HEK293 (cell line): ENCODE measurements around the gene TET2.

Source experiments
- CTCF ChIA-PET: fragments of 350-600 bp; formaldehyde crosslinking; extraction: SDS; loops from one replicate; lab custom pipeline; 2021; ENCODE audit warnings: antibody characterized with exemption; lab: Yijun Ruan, JAX
- POLR2A ChIA-PET: fragments of 300-600 bp; formaldehyde crosslinking; extraction: SDS; loops from one replicate; lab custom pipeline; 2020; ENCODE audit warnings: antibody characterized with exemption, inconsistent platforms; lab: Yijun Ruan, JAX
- H3K27ac ChIP-seq: fragments of 200-500 bp; sonication (Bioruptor generic); 2 replicates; pipeline ENCODE4 v1.5.1; 2014; ENCODE audit warnings: low read depth, low read length, control low read depth, inconsistent platforms; ENCODE audit errors: extremely low read depth
- H3K36me3 ChIP-seq, 2 experiments: fragments of 200-500 bp in 1 of 2; sonication (Bioruptor generic) in 1 of 2; 1 replicate in 1 of 2; 2 replicates in 1 of 2; pipeline ENCODE4 v1.5.1; 2014 to 2017; ENCODE audit warnings: inconsistent platforms in 2 of 2, low read length in 2 of 2; ENCODE audit not compliant: control insufficient read depth in 2 of 2, insufficient read depth in 1 of 2
- H3K4me1 ChIP-seq: fragments of 200-500 bp; sonication (Bioruptor generic); 2 replicates; pipeline ENCODE4 v1.5.1; 2014; ENCODE audit warnings: mild to moderate bottlenecking, low read length, inconsistent platforms; ENCODE audit not compliant: control insufficient read depth, insufficient read depth
- H3K4me3 ChIP-seq: 2 replicates; pipeline ENCODE4 v1.5.1; 2011; ENCODE audit warnings: low read depth, mild to moderate bottlenecking, control low read depth, low read length, moderate library complexity
- H3K9me3 ChIP-seq: fragments of 200-500 bp; sonication (Bioruptor generic); 2 replicates; pipeline ENCODE4 v1.5.1; 2014; ENCODE audit warnings: low read depth, low read length, inconsistent platforms; ENCODE audit not compliant: control insufficient read depth, insufficient read depth
- GLIS2 ChIP-seq: fragments of 450-650 bp; formaldehyde crosslinking; IDR thresholded peaks from 2 replicates; pipeline ENCODE4 v1.5.1; 2016; ENCODE audit warnings: missing biosample characterization, missing genetic modification characterization
- IKZF3 ChIP-seq: fragments of 450-650 bp; IDR thresholded peaks from 2 replicates; pipeline ENCODE4 v1.5.0; 2018; ENCODE audit warnings: missing biosample characterization, mild to moderate bottlenecking, missing genetic modification characterization, moderate library complexity
- KLF9 ChIP-seq: fragments of 450-650 bp; formaldehyde crosslinking; IDR thresholded peaks from 2 replicates; pipeline ENCODE4 v1.5.1; 2016; ENCODE audit warnings: missing biosample characterization, missing genetic modification characterization, low read depth
- REPIN1 ChIP-seq: fragments of 450-650 bp; formaldehyde crosslinking; IDR thresholded peaks from 2 replicates; pipeline ENCODE4 v1.5.1; 2017; ENCODE audit warnings: missing biosample characterization, missing genetic modification characterization, low read depth
- SCRT1 ChIP-seq: fragments of 450-650 bp; formaldehyde crosslinking; IDR thresholded peaks from 2 replicates; pipeline ENCODE4 v1.5.1; 2016; ENCODE audit warnings: missing biosample characterization, missing genetic modification characterization, borderline replicate concordance
- ZBTB21 ChIP-seq: fragments of 450-650 bp; formaldehyde crosslinking; IDR thresholded peaks from 2 replicates; pipeline ENCODE4 v1.5.1; 2017; ENCODE audit warnings: missing biosample characterization, missing genetic modification characterization
- ZBTB44 ChIP-seq: fragments of 450-650 bp; IDR thresholded peaks from 2 replicates; pipeline ENCODE4 v1.5.1; 2018; ENCODE audit warnings: missing biosample characterization, mild to moderate bottlenecking, missing genetic modification characterization
- ZNF112 ChIP-seq: fragments of 450-650 bp; formaldehyde crosslinking; IDR thresholded peaks from 2 replicates; pipeline ENCODE4 v1.5.0; 2017; ENCODE audit warnings: missing biosample characterization, missing genetic modification characterization
- ZNF132 ChIP-seq: fragments of 450-650 bp; formaldehyde crosslinking; IDR thresholded peaks from 2 replicates; pipeline ENCODE4 v1.5.1; 2017; ENCODE audit warnings: missing biosample characterization, missing genetic modification characterization, borderline replicate concordance
- ZNF133 ChIP-seq: fragments of 450-650 bp; formaldehyde crosslinking; IDR thresholded peaks from 2 replicates; pipeline ENCODE4 v1.5.1; 2016; ENCODE audit warnings: missing biosample characterization, missing genetic modification characterization
- ZNF138 ChIP-seq: fragments of 450-650 bp; formaldehyde crosslinking; IDR thresholded peaks from 2 replicates; pipeline ENCODE4 v1.5.1; 2016; ENCODE audit warnings: missing biosample characterization, missing genetic modification characterization, borderline replicate concordance
- ZNF146 ChIP-seq: fragments of 450-650 bp; formaldehyde crosslinking; IDR thresholded peaks from 2 replicates; pipeline ENCODE4 v1.5.1; 2016; ENCODE audit warnings: missing biosample characterization, missing genetic modification characterization
- ZNF221 ChIP-seq: fragments of 450-650 bp; formaldehyde crosslinking; IDR thresholded peaks from 2 replicates; pipeline ENCODE4 v1.5.1; 2017; ENCODE audit warnings: missing biosample characterization, missing genetic modification characterization, borderline replicate concordance
- ZNF341 ChIP-seq: fragments of 450-650 bp; formaldehyde crosslinking; IDR thresholded peaks from 2 replicates; pipeline ENCODE4; 2016; ENCODE audit warnings: low read depth, missing biosample characterization, missing genetic modification characterization
- ZNF350 ChIP-seq: fragments of 450-650 bp; formaldehyde crosslinking; IDR thresholded peaks from 2 replicates; pipeline ENCODE4 v1.5.0; 2017; ENCODE audit warnings: missing biosample characterization, mild to moderate bottlenecking, missing genetic modification characterization
- ZNF529 ChIP-seq: fragments of 450-650 bp; formaldehyde crosslinking; IDR thresholded peaks from 2 replicates; pipeline ENCODE4 v1.5.1; 2017; ENCODE audit warnings: missing genetic modification characterization, missing biosample characterization; ENCODE audit not compliant: insufficient replicate concordance
- ZNF555 ChIP-seq: fragments of 450-650 bp; formaldehyde crosslinking; conservative IDR thresholded peaks from 2 replicates; pipeline ENCODE4 v1.5.1; 2017; ENCODE audit warnings: missing biosample characterization, mild to moderate bottlenecking, missing genetic modification characterization, inconsistent platforms
- ZNF558 ChIP-seq: fragments of 450-650 bp; formaldehyde crosslinking; IDR thresholded peaks from 2 replicates; pipeline ENCODE4 v1.5.1; 2016; ENCODE audit warnings: missing biosample characterization, missing genetic modification characterization
- ZNF571 ChIP-seq: fragments of 450-650 bp; formaldehyde crosslinking; IDR thresholded peaks from 2 replicates; pipeline ENCODE4 v1.5.0; 2017; ENCODE audit warnings: missing biosample characterization, missing genetic modification characterization
- ZNF670 ChIP-seq: fragments of 450-650 bp; formaldehyde crosslinking; IDR thresholded peaks from 2 replicates; pipeline ENCODE4 v1.5.1; 2016; ENCODE audit warnings: missing biosample characterization, missing genetic modification characterization, low read depth
- ZNF792 ChIP-seq: fragments of 450-650 bp; formaldehyde crosslinking; IDR thresholded peaks from 2 replicates; pipeline ENCODE4 v1.5.1; 2016; ENCODE audit warnings: missing biosample characterization, missing genetic modification characterization
- ZNF837 ChIP-seq: fragments of 450-650 bp; formaldehyde crosslinking; IDR thresholded peaks from 2 replicates; pipeline ENCODE4 v1.5.1; 2016; ENCODE audit warnings: missing biosample characterization, missing genetic modification characterization
- ZSCAN23 ChIP-seq: fragments of 450-650 bp; formaldehyde crosslinking; IDR thresholded peaks from 2 replicates; pipeline ENCODE4 v1.5.1; 2016; ENCODE audit warnings: missing biosample characterization, missing genetic modification characterization
- TF ChIP-seq, protein P1 (sequence below): sonication (generic); formaldehyde crosslinking; IDR thresholded peaks from 2 replicates; pipeline ENCODE4 v1.8.1; 2022; ENCODE audit warnings: mild to moderate bottlenecking, moderate library complexity, missing genetic modification reagents
- TF ChIP-seq, protein P2 (sequence below): fragments of 450-650 bp; formaldehyde crosslinking; IDR thresholded peaks from 2 replicates; pipeline ENCODE4 v1.5.1; 2016; ENCODE audit warnings: missing biosample characterization, missing genetic modification characterization

TET2 gene

DNA sequence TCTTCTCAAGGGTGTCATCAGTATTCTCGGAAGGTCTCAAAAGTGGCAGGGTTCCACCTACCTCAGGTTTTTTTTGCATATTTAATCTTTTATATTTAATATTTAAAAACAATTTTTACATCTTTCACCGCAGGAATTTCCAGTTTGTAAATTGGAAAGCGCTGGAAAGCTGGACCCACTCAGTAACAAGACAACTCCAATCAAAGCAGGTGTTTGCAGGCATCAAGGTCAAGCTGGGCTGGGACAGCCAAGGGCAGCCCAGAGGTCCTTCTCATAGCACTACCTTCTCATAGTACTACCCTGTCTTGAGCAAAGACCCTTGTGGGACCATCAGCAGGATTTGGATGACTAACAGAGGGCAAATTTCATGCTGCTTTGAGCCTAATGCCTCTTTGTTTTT is 160.1 kb downstream of the TET2 start:
- no peaks in the 10 kb centered on the region for H3K9me3 ChIP-seq
- TF ChIP-seq ZNF133: no peak
- TF ChIP-seq ZNF670 (tag by site-specific recombination): no peak
- TF ChIP-seq ZBTB21: no peak
- no peak for TF ChIP-seq ZNF341
- TF ChIP-seq ZNF112: no peak
- TF ChIP-seq SCRT1 (tag by site-specific recombination): no peak
- no peak for TF ChIP-seq ZNF221 (tag by site-specific recombination)
- TF ChIP-seq GLIS2 (tag by site-specific recombination): no peak
- TF ChIP-seq ZNF529 (tag by site-specific recombination): no peak
- TF ChIP-seq ZNF132: no peak
- no peak for TF ChIP-seq ZNF792 (tag by site-specific recombination)
- no peak for TF ChIP-seq ZNF350 (tag by site-specific recombination)
- TF ChIP-seq, protein P1, sequence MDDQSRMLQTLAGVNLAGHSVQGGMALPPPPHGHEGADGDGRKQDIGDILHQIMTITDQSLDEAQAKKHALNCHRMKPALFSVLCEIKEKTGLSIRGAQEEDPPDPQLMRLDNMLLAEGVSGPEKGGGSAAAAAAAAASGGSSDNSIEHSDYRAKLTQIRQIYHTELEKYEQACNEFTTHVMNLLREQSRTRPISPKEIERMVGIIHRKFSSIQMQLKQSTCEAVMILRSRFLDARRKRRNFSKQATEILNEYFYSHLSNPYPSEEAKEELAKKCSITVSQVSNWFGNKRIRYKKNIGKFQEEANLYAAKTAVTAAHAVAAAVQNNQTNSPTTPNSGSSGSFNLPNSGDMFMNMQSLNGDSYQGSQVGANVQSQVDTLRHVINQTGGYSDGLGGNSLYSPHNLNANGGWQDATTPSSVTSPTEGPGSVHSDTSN (CRISPR knock-in tag): no peak
- no peak for TF ChIP-seq ZNF837 (tag by site-specific recombination)
- TF ChIP-seq, all 188 proteins: peak for 0
- H3K27ac ChIP-seq: no peak overlapping the region
- ChIA-PET CTCF (no interaction called here), POLR2A (no interaction called here)
- H3K4me1 ChIP-seq: no peaks in the 10 kb centered on the region
- no peak overlapping the region for H3K4me3 ChIP-seq
- H3K36me3 ChIP-seq: no peaks in the 10 kb centered on the region

DNA sequence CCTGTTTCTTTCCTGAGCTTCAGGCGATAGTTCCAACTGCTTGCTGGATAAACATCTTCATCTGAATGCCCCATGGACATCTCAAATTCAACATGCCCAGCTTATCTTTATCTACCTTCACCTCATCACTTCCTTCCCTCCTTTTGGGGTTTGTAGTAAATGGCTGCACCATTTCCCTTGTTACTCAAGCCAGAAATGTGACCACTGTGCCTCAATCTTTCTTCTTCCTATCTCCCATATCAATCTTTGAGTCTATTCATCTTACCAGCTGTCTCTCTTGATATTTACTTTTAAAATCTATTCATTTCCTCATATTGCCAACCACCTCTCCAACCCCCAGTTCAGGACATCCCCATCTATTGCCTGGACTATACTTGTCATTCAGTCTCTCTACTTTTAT is 171.8 kb downstream of the TET2 start:
- Histone ChIP-seq H3K4me3 (no peak overlapping the region), H3K4me1 (no peaks in the 10 kb centered on the region), H3K9me3 (no peaks in the 10 kb centered on the region), H3K36me3 (no peaks in the 10 kb centered on the region), H3K27ac (no peak overlapping the region)
- TF ChIP-seq ZNF792 (tag by site-specific recombination): no peak
- TF ChIP-seq IKZF3 (tag by site-specific recombination): no peak
- ChIA-PET CTCF (no interaction called here), POLR2A (no interaction called here)

- Histone ChIP-seq H3K36me3 (no peaks in the 10 kb centered on the region), H3K4me1 (no peaks in the 10 kb centered on the region), H3K9me3 (no peaks in the 10 kb centered on the region), H3K27ac (no peak overlapping the region), H3K4me3 (no peak overlapping the region)
- ChIA-PET POLR2A (no interaction called here), CTCF (no interaction called here)
- no peak for TF ChIP-seq ZNF558 (tag by site-specific recombination)
- no peak for TF ChIP-seq ZNF138 (tag by site-specific recombination)
These were observed 180.5 kb downstream of the TET2 start for GRCh38 chr4:105327222-105327621.

GRCh38 chr4:105327956-105328355 is 181.3 kb downstream of the TET2 start:
- H3K36me3 ChIP-seq: no peaks in the 10 kb centered on the region
- ChIA-PET CTCF (interaction anchor here (0.6 to 1.1 kb wide), 2 partner anchors 9 to 188 kb away, joined by 3 to 4 read pairs; no protein-coding TSS in a partner anchor), POLR2A (no interaction called here)
- no peaks in the 10 kb centered on the region for H3K9me3 ChIP-seq
- no peak overlapping the region for H3K27ac ChIP-seq
- no peak overlapping the region for H3K4me3 ChIP-seq
- H3K4me1 ChIP-seq: no peaks in the 10 kb centered on the region
- TF ChIP-seq ZNF571 (tag by site-specific recombination) (no peak), ZSCAN23 (no peak), REPIN1 (no peak), KLF9 (tag by site-specific recombination) (no peak), ZNF146 (no peak), ZBTB44 (tag by site-specific recombination) (no peak), ZNF133 (no peak), ZNF555 (tag by site-specific recombination) (no peak)
- TF ChIP-seq, protein P2, sequence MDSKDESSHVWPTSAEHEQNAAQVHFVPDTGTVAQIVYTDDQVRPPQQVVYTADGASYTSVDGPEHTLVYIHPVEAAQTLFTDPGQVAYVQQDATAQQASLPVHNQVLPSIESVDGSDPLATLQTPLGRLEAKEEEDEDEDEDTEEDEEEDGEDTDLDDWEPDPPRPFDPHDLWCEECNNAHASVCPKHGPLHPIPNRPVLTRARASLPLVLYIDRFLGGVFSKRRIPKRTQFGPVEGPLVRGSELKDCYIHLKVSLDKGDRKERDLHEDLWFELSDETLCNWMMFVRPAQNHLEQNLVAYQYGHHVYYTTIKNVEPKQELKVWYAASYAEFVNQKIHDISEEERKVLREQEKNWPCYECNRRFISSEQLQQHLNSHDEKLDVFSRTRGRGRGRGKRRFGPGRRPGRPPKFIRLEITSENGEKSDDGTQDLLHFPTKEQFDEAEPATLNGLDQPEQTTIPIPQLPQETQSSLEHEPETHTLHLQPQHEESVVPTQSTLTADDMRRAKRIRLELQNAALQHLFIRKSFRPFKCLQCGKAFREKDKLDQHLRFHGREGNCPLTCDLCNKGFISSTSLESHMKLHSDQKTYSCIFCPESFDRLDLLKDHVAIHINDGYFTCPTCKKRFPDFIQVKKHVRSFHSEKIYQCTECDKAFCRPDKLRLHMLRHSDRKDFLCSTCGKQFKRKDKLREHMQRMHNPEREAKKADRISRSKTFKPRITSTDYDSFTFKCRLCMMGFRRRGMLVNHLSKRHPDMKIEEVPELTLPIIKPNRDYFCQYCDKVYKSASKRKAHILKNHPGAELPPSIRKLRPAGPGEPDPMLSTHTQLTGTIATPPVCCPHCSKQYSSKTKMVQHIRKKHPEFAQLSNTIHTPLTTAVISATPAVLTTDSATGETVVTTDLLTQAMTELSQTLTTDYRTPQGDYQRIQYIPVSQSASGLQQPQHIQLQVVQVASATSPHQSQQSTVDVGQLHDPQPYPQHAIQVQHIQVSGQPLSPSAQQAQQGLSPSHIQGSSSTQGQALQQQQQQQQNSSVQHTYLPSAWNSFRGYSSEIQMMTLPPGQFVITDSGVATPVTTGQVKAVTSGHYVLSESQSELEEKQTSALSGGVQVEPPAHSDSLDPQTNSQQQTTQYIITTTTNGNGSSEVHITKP (tag by site-specific recombination): no peak
